WERI-Rb-1 (cell line): ENCODE measurements around the gene PTGES3.

Experiments
- DNase-seq: peaks from one replicate; pipeline ENCODE4 v3.0.0-alpha.2; 2020
- H3K27ac ChIP-seq: fragments of 250-450 bp; sonication (Bioruptor Pico); 2 replicates; pipeline ENCODE4 v1.5.1; 2020; ENCODE audit warnings: mild to moderate bottlenecking, moderate library complexity
- H3K27me3 ChIP-seq: fragments of 250-450 bp; sonication (Bioruptor Pico); 2 replicates; pipeline ENCODE4 v1.5.1; 2021; ENCODE audit warnings: mild to moderate bottlenecking, low read depth, moderate library complexity; ENCODE audit not compliant: insufficient read depth, severe bottlenecking
- H3K36me3 ChIP-seq: fragments of 250-450 bp; sonication (Bioruptor Pico); 2 replicates; pipeline ENCODE4 v1.5.1; 2020; ENCODE audit warnings: mild to moderate bottlenecking, moderate library complexity
- H3K4me3 ChIP-seq: 2 replicates; pipeline ENCODE4 v1.5.1; 2011; ENCODE audit warnings: low read depth, mild to moderate bottlenecking, control low read depth, low read length
- H3K9me3 ChIP-seq: fragments of 250-450 bp; sonication (Bioruptor Pico); 2 replicates; pipeline ENCODE4 v1.5.1; 2021; ENCODE audit warnings: mild to moderate bottlenecking, moderate library complexity; ENCODE audit not compliant: severe bottlenecking
- CTCF ChIP-seq: IDR thresholded peaks from 2 replicates; pipeline ENCODE4 v1.5.1; 2011; ENCODE audit warnings: low read depth, mild to moderate bottlenecking, control low read depth, inconsistent platforms, low read length

The PTGES3 gene

GRCh38 chr12:56644654-56645053 lies 43.4 kb downstream of the PTGES3 start:
- no peaks in the 10 kb centered on the region for H3K27me3 ChIP-seq
- peak overlapping the region; percentile 90 for H3K27ac ChIP-seq
- no peak for DNase-seq
- no peaks in the 10 kb centered on the region for H3K9me3 ChIP-seq
- peaks cover 59% of the 10 kb centered on the region for H3K36me3 ChIP-seq
- TF ChIP-seq CTCF, result no peak
- peak overlapping the region; percentile 99 for H3K4me3 ChIP-seq

- Histone ChIP-seq H3K27ac (no peak overlapping the region), H3K4me3 (no peak overlapping the region), H3K9me3 (no peaks in the 10 kb centered on the region), H3K27me3 (no peaks in the 10 kb centered on the region), H3K36me3 (peaks cover 84% of the 10 kb centered on the region)
- no peak for TF ChIP-seq CTCF
- no peak for DNase-seq
Observed at GRCh38 chr12:56641219-56641618, 46.9 kb downstream of the PTGES3 start.

GRCh38 chr12:56637621-56638020 lies 50.5 kb downstream of the PTGES3 start:
- Histone ChIP-seq H3K27ac (peak overlapping the region; percentile 50), H3K4me3 (no peak overlapping the region), H3K9me3 (no peaks in the 10 kb centered on the region), H3K36me3 (peaks cover 53% of the 10 kb centered on the region), H3K27me3 (no peaks in the 10 kb centered on the region)
- no peak for TF ChIP-seq CTCF
- no peak for DNase-seq

- TF ChIP-seq CTCF, result peak; percentile 81
- H3K27ac ChIP-seq, result peak overlapping the region; percentile 97
Observed at GRCh38 chr12:56636675-56637540, 51.2 kb downstream of the PTGES3 start.

GRCh38 chr12:56635806-56636674 lies 52.0 kb downstream of the PTGES3 start:
- Histone ChIP-seq H3K4me3 (peak overlapping the region; percentile 80), H3K27me3 (no peaks in the 10 kb centered on the region), H3K9me3 (no peaks in the 10 kb centered on the region), H3K27ac (peak overlapping the region; percentile 97), H3K36me3 (peaks cover 39% of the 10 kb centered on the region)
- no peak for TF ChIP-seq CTCF
- peak; percentile 90 for DNase-seq

More at GRCh38 chr12:56636675-56637540, 51.2 kb downstream of the PTGES3 start:
- Histone ChIP-seq H3K4me3 (peak overlapping the region; percentile 80), H3K36me3 (peaks cover 46% of the 10 kb centered on the region), H3K9me3 (no peaks in the 10 kb centered on the region), H3K27me3 (no peaks in the 10 kb centered on the region)
- peak; percentile 99 for DNase-seq
